GM18519 (cell line): Measurements from ENCODE around the gene MECP2.

Experiments used
- ATAC-seq: cut with Tn5 transposase; IDR thresholded peaks from one replicate; pipeline ENCODE4 v1.9.1; 2021; ENCODE audit warnings: mild to moderate bottlenecking, moderate library complexity; ENCODE audit not compliant: unreplicated experiment, low FRiP score

MECP2 gene

DNA sequence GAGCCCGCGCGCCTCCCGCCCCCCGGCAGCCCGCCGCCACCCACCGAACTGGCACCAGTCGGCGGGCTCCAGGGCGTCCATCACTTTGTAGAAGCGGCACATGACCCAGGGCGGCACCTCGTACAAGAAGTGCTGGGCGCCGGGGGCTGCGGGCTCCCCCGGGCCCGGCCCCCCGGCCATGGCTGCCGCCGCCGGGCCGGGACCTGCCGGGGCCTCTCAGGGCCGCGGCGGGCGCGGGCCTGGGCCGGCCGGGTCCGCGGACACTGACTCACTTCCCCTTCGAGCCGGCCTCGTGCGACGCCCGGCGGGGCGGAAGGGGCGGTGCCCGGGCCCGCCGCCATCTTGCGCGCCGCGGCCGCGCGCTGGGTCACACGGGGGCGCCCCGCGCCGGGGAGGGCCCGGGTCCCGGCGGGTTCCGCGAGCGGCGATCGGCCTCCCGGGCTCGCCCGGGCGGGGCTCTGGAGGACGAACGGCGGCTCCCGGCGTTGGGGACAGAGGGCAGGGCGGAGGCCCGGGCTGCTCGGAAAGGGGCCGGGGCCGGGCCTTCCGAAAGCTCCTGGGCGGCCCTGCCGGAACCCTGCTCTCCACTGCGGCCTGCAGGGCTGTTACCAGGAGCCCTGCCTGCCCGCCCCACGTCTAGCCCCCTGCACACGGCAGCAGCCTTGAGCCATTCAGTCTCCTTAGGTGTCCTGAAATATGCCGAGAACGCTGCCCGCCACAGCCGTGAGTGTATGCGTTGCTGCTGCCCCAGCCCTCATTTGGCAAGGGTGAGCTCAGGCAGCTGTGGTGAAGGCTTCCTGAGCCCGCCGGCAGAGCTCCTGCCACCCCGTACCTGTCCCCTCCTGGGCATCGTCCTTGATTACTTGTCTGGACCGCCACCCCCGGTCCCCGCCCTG, 77.6 kb downstream of the MECP2 start, which contains the start of gene IRAK1:
Gene IRAK1 (minus strand): TSS at position 270 of the 896 bp plus-strand sequence. CDS start 90 bp downstream, at position 180.
- no peak for ATAC-seq

DNA sequence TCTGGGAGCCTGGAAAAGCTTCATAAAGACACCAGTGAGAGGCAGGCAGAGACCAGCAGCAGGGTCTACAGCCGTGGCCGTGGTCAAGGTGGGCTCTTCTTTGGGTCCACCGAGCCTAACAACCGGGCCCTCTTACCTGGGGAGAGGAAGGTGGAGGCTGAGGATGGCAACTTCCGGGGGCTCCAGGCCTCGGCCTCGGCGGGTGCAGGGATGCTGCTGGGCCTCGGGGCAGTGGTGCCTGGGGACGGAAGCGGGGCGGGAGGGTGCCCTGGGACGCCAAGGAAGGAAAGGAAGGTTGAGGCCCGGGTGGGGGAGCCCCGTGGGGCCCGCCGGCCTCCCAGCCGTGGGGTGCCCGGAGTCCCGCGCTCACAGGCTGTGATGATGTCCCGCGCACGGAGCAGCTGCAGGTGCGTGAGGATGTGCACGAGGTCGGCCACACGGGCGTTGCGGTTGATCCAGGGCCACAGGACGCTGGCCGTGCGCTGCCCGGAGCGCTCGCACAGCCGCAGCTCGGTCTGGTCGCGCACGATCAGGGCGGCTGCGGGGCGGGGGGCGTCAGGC, 78.4 kb downstream of the MECP2 start:
- no peak for ATAC-seq

DNA sequence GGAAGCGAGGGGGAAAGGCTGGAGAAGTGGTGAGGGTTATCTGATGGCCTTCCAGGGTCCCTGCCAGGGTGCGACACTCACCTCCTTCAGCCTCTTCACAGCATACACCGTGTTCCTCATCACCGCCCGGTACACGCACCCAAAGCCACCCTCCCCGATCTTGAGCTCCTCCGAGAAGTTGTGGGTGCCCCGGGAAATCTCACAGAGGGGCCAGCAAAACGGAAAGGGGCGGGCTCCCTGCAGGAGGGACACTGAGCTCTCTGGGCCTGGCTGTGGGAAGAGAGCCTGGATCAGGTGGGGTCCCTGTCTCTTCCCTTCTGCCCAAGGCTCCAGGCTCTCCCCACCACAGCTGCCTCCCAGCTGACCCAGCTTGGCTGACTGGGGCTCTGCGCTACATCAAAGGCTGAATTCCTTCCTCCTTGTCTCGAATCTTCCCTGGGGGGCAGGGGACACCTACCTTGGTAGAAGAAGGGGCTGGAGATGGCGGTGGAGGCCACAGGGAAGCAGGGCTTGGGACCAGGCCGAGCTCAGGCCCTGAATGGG, 78.9 kb downstream of the MECP2 start:
- ATAC-seq, result no peak

DNA sequence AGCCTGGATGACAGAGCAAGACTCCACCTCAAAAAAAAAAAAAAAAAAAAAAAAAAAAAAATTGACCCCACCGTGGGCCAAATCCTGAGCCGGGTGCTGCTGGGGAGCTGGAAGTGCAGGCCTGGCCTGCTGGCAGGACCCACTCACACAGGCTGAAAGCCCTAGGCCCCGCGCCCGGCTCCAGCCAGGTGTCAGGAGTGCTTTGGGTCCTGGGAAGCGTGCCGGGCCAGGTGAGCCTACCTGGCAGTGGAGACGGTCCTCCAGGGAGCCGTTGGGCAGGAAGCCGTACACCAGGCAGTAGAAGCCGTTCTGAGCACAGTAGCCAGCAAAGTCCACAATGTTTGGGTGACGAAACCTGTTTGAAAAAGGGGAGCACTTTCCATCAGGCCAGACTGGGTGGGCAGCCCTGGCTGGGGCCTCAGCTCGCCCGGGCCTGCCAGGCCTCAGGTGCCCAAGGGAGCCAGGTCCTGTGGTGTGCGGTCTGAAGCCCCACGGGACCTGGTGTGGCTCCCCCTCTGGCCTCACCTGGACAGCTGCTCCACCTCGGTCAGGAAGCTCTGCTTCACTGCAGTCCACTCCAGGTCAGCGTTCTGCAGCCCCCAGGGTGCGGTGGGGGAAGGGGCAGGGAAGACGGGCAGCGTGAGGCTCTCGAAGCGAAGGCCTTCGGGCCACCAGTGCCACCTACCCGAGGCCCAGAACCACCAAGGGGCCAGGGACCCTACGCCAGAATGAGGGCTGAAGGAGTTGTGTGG, 79.6 kb downstream of the MECP2 start:
- no peak for ATAC-seq

DNA sequence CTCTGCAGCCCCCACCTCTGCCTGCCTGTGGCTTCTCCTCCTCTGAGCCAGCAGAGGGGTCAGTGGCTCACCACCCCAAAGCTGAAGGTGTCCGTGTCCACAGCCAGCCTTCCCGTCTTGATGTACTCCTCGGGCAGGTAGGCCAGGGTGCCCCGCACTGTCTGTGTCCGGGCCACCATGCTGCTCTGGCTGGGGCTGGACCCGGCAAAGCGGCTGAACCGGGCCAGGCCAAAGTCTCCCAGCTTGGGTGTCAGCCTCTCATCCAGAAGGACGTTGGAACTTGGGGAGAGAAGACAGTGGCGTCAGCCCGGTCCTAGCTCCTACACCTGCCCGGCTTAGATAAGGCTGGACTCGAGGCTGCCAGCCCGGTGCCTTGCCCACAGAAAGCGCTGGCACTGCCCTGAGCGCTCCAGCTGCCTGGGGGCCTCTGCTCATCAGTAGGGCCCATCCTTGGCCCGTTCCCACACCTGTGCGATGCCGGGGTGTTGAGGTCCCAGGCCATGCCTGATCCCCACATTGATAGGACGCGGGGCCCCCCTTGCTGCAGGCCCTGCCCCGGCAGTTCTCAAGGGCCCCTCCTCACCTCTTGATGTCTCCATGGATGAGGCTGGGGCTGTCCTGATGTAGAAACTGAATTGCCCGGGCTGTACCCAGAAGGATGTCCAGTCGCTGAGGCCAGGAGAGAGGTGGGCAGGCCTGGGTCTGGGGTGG, 81.0 kb downstream of the MECP2 start:
- no peak for ATAC-seq

DNA sequence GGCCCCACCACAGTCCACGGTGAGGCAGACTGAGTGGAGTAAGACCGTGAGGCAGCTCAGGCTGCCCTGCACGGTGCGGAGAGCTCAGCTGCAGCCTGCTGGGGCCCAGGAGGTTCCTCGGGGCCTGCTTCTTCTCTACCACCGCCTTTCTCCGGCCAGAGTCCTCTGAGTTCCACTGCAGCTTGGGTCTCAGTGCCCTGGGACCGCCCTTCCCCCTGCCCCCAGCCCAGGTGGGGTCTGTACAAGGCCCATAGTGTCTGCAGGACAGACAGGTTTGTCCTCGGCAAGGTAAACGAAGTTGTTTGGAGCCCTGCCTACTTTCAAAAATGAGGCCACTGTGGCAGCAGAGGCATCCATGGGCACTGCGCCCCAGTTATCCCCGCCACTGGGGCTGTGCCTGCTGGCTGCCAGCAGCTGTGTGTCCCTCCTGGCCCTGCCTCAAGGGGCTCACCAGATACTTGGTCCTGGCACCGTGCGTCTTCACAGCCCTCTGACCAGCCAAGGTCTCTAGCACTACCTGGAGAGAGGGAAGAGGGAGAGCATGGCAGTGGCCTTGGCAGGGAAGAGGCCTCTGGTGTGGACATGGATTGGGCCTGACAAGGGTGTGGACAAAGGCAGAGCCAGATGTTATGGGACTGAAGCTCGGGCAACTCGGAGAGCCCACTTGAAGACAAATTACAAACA, 81.8 kb downstream of the MECP2 start:
- no peak for ATAC-seq

DNA sequence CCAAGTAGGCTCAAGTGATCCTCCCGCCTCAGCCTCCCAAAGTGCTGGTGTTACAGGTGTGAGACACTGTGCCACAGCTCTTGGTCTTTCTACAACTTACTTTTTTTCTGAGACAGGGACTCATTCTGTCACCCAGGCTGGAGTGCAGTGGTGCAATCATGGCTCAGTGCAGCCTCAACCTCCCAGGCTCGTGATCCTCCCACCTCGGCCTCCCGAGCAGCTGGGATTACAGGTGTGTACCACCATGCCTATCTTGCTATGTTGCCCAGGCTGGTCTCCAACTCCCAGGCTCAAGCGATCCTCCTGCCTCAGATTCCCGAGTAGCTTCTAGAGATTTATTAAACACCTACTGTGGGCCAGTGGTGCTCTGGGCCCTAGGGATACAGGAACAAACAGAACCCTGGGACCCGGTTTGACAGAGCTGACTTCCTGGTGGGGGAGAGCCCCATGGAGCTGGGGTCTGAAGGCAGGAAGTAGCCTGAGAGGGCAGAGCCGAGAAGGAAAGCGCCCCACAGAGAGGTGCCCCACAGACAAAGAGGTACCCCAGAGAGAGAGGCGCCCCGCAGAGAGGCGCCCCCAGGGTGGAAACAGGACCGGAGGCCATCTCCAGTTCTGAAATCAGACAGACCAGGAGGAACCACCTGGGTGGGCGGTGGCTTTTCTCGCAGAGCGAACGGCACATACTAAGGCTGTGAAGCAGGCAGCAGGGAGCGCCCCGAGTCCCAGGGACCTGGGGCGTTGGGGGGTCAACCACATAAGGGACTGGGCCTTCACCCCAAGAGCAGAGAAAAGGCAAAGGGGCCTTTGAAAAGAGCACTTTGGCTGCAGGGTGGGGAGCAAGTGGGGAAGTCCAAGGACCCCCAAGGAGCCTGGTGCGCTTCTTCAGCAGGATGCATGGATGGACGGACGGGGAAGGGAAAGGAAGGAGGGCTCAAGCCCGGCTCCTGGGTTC, 82.8 kb downstream of the MECP2 start:
- ATAC-seq, result no peak

DNA sequence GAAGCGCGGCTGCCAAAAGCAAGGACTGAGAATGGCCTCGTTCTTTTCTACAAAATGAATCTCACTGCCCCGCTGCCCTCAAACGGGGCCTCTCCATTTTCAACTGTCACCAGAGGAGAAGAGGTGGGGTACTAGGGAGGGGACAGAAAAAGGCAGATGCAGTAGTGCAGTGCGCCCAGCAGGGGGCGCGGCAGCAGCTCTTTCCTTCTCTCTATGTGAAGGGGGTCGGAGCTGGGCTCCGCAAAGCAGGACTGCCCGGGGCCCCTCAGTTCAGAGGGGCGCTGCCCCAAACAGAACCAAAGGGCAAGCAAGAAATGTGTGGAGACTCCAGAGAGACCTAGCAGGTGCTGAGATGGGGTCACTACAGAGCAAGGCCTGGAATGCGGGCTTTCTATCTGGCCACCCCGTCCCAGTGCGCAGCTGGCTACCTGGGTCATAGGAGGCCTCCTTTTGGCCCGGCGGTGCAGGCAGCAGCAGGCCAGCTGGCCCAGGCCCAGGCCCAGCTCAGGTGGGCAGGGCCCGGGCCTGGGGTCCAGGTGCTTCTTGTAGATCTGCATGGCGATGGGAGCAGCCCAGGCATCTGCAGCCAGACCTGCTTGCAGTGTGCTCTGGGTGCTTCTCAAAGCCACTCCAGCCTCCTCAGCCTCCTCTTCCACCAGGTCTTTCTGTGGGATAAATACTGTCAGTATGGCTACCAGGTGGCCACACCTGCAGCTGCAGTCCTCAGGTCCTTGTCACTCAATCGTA, 83.7 kb downstream of the MECP2 start:
- no peak for ATAC-seq

DNA sequence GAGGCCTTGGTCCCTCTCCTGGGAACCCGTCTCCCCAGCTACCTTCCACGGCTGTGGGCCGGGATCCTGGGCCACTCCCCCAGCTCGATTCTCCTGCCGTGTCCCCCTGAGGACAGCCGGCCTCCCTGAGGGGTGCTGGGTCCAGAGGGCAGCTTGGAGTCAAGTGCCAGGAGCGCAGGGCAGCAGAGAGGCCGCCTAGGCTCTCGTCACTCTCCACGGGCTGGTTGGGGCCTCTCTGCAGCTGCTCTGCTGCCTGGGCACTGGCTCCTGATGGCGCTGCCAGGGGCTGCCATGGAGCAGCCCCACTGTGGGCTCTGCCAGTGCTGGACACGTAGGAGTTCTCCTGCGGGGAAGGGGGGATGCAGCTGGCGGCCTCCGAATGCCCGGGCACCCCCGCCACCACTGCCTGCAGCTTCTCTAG, 84.5 kb downstream of the MECP2 start:
- ATAC-seq, result no peak

DNA sequence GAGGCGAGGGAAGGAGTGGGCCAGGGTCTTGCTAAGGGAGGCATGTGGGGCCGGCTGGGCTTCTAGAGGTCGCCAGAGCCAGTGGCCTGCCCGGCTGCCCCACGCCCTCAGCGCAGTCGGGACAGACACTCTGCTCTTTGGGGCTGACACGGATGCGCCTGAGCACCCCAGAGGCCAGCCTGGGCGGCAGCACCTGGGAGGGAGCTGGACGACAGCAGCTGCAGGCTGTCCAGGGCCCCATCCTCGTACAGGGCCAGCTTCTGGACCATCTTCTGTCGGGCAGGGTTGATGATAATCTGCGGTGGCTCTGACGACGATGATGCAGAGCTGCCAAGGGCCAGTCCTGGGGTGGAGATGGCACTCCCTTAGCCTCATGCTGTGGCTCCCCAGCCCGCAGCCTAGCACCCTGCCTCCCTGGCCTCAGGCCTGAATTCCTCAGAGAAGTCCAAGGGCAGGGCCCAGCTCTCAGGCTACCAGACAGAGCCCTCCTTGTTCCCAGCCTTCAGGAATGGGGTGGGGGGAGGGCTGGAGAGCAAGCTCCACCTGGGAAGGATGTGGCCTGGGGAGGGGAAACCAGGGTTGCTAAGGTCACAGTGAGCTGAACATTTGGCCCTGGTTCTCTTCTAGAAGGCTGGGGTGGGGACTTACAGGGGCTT, 85.1 kb downstream of the MECP2 start:
- ATAC-seq, result no peak

DNA sequence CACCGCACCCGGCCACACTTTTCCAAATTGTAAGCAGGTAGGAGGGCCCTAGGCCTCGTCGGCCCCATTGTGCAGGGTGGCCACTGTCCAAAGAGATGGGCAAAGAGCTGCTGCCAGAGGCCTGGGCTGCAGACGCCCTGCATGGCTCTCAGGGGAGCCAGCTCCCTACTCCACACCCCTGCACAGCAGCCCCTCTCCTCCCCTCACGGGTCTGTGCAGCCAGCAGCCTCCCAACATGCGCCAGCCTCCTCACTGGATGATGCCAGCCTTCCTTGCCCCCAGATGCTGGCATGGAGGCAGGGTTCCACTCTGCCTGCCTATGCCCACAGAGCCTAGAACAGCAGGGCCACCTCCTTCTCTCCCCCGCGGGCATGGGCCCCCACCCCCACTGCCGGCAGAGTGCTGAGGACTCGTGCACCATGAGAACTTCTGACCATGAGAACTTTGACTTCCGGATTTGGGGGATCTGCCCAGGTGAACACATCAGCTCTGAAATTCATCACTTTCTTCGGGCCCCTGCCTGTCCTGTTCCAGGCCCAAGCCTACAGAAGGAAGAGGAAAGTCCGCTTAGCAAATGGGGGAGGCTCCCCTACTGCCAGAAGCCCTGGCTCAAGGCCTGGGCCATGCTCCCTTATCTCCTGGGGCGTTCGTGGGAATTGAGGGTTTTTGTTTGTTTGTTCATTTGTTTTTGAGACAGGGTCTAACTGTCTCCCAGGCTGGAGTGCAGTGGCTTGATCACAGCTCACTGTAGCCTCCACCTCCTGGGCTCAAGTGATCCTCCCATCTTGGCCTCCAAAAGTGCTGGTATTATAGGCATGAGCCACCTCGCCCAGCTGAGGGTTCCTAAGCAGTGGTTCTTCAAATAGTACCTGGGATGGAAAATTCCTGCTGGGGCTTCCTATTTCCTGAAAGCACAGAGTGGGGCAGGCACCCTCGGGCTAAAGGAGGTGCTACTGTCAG, 85.9 kb downstream of the MECP2 start:
- no peak for ATAC-seq

DNA sequence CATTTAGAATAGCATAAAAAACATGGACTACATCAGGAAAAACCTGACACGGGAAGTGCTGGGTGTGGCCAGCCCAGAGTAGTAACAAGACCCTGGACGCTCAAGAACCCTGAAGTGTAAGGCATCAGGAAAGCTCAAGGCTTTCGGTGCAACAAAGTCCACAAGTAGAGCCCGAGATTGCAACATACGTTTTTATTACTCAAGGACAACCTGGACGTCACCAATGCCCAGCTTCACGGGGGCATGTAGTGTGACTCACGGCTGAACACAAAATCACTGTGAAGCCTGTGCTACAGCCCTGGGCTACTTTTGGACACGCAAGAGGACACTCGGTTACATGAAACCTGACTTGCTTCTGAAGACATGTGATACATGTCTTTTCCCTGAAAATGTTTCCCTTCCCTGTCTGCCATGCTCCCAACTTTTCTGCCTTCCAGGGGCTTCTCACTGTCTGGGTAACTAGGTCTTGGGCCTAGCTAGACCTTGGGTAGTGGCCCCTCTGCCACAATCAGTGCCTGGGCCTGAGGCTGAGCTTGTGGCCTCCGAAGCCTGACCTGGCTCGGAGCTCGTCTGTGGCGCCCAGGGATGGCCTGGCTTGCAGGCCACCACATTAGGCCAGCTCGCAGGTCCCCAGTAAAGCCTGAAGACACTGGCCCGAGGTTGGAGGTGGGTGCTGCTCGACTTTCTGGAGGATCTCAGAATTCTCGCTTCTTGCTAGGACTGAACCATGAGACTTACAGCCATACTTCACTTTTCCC, 87.0 kb downstream of the MECP2 start:
- ATAC-seq, result no peak

DNA sequence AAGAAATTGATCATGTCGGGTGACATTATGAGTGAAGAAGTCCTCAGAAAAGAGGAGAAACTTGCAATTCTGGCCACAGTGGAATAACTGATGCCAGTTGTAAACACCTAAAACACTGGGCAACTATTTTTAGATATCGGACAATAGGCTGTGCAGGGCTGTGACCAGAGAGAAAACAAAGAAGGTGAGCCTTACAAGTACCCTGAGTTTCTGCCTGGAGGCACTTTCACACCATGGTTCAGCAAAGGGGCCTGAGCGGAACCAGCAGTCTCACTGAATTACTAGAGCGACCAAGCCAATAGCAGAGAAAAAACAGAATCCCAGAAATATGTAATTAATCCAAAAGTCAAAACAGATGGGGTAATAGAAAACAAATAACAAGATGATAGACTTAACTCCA, 89.0 kb downstream of the MECP2 start:
- ATAC-seq, result no peak

DNA sequence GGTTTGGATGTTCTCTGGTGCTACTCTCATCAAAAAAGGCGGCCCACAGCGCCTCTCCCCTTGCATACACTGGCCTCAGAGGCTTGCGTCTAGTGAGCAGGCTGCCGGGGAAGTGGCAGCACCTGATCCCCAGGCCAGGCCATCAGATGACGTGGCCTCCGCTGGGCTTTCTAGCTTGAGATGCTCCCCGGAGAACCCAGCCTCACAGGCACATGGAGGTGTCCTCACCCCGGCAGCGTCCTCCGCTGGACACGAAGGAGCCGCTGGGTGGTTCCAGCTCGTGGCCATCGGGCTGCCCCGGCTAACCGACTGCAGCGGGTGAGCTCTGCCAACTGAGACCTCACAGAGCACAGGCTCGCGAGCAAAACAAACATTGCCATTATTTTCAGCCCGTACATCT, 90.6 kb downstream of the MECP2 start:
- no peak for ATAC-seq

DNA sequence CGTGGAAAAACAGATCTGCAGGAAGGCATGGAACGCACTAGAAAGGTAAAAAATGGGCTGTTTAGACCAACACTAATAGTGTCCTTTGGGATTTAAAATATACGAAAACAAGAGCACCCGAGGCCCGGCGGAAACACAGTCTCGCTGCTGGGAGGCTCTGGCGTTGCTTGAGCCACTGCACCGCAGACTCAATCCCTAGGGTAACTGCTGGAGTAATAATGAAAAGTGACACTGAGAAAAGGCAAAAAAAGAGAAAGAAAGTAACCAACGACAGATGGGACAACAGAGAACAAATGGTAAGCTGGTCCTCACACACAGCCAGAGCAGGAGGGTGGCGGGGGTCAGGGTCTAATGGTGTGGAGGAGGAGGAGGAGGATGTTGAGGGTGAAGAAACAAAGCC, 93.2 kb downstream of the MECP2 start:
- ATAC-seq, result no peak

DNA sequence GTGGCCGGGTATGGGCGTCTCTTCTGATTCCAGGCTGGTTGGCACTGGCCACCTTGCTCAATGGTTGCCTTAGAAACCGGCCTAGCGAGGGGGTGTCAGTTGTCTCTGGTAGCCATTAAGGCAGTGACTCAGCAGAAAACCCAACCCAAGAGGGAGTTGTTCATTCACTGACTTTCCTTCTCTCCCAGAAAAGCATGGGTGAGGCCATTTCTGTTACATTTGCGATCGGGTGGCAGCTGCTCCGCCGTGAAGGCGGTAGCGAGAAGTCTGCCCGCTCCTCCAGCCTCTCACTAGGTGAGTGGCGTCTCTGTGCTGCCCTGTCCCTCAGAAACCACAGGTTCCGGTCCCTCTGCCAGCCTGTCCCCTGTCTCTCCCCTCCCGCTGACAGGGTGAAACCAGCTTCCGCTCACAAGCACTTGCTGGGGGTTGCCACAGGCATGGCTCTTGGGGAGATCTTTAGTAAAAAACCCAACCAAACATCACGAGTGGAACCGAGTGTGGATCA, 95.2 kb downstream of the MECP2 start:
- ATAC-seq, result no peak
